ENCODE measurements around the gene IL5RA.

IL5RA gene

DNA sequence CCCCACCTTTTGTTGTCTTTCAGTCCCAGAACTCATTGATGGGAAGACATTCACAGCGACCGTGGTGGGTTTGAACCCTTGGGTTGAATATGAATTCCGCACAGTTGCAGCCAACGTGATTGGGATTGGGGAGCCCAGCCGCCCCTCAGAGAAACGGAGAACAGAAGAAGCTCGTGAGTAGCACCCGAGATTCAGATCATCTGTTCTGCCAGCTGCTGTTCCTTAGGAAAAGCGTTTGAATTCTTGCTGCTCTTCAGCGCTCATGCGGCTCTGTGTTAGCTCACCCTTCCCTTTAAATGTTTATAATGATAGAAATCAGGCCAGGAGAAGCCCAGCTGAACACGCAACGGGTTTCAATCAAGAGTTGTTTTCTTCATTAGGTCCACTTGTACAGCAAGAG lies 73.0 kb downstream of the IL5RA start:
- no peaks in the 10 kb centered on the region for H3K27me3 ChIP-seq (ENCODE audit: control insufficient read depth, insufficient read depth, low read length)
- H3K36me3 ChIP-seq (ENCODE audit: control insufficient read depth, insufficient read depth, low read length) = no peaks in the 10 kb centered on the region
- no peak overlapping the region for H3K4me3 ChIP-seq (ENCODE audit: low read length)
- H3K9me3 ChIP-seq (ENCODE audit: control insufficient read depth, low read length) = no peaks in the 10 kb centered on the region
- H3K9ac ChIP-seq (ENCODE audit: low read length) = no peak overlapping the region
- no peaks in the 10 kb centered on the region for H3K4me1 ChIP-seq (ENCODE audit: control insufficient read depth, insufficient read depth, low read length)

- H3K27me3 ChIP-seq (ENCODE audit: control insufficient read depth, insufficient read depth, low read length) = no peaks in the 10 kb centered on the region
- H3K9ac ChIP-seq (ENCODE audit: low read length) = no peak overlapping the region
- H3K36me3 ChIP-seq (ENCODE audit: control insufficient read depth, insufficient read depth, low read length) = no peaks in the 10 kb centered on the region
- H3K9me3 ChIP-seq (ENCODE audit: control insufficient read depth, low read length) = no peaks in the 10 kb centered on the region
- H3K4me1 ChIP-seq (ENCODE audit: control insufficient read depth, insufficient read depth, low read length) = no peaks in the 10 kb centered on the region
- H3K4me3 ChIP-seq (ENCODE audit: low read length) = no peak overlapping the region
Observed at GRCh38 chr3:3031326-3031725, 78.8 kb downstream of the IL5RA start.

DNA sequence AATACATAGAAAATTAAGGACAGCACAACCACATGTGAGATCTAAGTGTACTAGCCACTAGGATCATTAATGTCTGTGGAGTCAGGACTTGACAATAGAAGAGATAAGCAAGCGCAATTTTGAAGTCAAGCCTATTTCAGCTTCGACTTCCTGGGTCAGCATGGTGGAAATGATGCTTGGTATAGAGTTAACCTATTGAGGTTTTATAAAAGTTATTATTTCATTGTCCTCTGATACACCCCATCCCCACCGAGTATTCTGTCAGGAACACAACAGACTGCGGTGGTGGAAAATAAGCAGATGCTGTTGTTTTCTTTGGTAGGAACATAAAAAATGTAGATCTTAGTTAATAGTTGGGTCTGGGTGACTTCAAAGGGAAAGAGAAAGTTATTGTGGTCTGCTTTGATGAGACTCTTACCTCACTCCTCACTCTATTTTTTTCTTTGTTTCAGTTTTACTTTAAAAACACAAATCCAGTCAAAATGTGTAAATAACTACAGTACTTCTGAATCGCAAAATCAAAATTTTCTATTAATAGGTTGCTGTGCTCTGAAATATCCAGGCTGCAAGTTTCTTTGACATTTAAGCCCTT lies 82.1 kb downstream of the IL5RA start:
- Histone ChIP-seq H3K9ac (ENCODE audit: low read length) (no peak overlapping the region), H3K36me3 (ENCODE audit: control insufficient read depth, insufficient read depth, low read length) (no peaks in the 10 kb centered on the region), H3K4me1 (ENCODE audit: control insufficient read depth, insufficient read depth, low read length) (no peaks in the 10 kb centered on the region), H3K4me3 (ENCODE audit: low read length) (no peak overlapping the region), H3K27me3 (ENCODE audit: control insufficient read depth, insufficient read depth, low read length) (no peaks in the 10 kb centered on the region), H3K9me3 (ENCODE audit: control insufficient read depth, low read length) (no peaks in the 10 kb centered on the region)

DNA sequence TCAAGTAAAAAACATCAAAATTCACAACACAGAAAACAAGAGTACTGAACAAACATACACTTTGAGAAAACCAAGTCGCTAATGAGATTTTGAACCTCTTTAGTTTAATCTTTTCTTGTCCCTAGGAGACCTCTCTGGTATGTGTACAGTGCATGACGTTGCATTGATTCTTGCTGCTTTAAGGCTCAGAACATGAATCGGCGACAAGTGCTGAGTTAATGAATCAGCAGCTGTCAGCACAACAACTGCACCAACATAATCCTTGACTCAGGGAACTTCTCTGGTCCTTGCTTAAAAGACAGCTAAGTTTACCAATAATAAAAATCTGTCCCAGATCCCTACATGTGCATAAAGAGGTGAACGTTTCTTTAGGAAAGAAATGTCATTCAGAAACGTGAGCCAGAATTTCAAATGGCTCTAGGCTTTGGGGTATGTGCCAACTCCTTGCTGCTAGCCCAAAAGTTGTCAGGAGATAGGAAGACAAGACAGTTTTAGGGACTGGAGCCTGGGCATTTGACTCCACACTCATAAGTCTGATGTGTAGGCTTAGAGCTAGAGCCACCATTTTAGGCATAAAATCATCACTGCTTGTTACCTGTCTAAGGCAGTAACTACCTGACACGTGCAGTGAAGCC lies 86.9 kb downstream of the IL5RA start:
- Histone ChIP-seq H3K36me3 (ENCODE audit: control insufficient read depth, insufficient read depth, low read length) (no peaks in the 10 kb centered on the region), H3K27me3 (ENCODE audit: control insufficient read depth, insufficient read depth, low read length) (no peaks in the 10 kb centered on the region), H3K4me3 (ENCODE audit: low read length) (no peak overlapping the region), H3K4me1 (ENCODE audit: control insufficient read depth, insufficient read depth, low read length) (no peaks in the 10 kb centered on the region), H3K9ac (ENCODE audit: low read length) (no peak overlapping the region), H3K9me3 (ENCODE audit: control insufficient read depth, low read length) (no peaks in the 10 kb centered on the region)

DNA sequence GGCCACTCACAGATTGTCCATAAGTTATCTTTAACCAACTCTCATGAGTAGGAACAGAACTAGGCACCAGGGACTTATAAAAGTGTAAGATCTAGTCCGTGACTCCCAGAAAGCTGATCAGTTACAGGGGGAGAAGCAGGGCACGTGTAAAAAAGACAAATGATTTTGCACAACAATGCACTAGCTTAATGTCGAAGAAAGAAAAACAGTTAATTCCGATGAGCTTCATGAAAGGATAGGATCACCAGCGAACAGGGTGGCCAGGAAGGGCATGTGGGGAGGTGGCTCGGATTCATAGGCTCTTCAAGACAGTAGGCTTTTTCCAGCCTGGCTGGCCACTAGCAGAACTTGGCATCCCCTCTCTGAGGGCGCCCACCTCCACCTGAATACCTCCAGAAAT lies 90.0 kb downstream of the IL5RA start:
- Histone ChIP-seq H3K27me3 (ENCODE audit: control insufficient read depth, insufficient read depth, low read length) (no peaks in the 10 kb centered on the region), H3K9me3 (ENCODE audit: control insufficient read depth, low read length) (no peaks in the 10 kb centered on the region), H3K9ac (ENCODE audit: low read length) (no peak overlapping the region), H3K4me1 (ENCODE audit: control insufficient read depth, insufficient read depth, low read length) (peaks cover 1% of the 10 kb centered on the region), H3K4me3 (ENCODE audit: low read length) (no peak overlapping the region), H3K36me3 (ENCODE audit: control insufficient read depth, insufficient read depth, low read length) (no peaks in the 10 kb centered on the region)
